HepG2 (cell line): ENCODE measurements around the gene STUB1. TPM values are rescaled to one million over a fixed set of nuclear protein-coding genes. Genes with fewer than 3 reads are reported as not detected.
A peak's percentile ranks its signal among the peaks of the same experiment; 100 is the strongest.

Experiments
- DBP ChIP-seq: sonication (generic); formaldehyde crosslinking; IDR thresholded peaks from 2 replicates; pipeline ENCODE4 v1.4.0; 2020; ENCODE audit warnings: missing genetic modification reagents; ENCODE audit errors: not compliant biosample characterization
- EZH2 ChIP-seq: conservative IDR thresholded peaks from 2 replicates; pipeline ENCODE4 v1.6.1; 2012; ENCODE audit warnings: mild to moderate bottlenecking, low read depth, low read length, moderate library complexity
- GATAD1 ChIP-seq: IDR thresholded peaks from 2 replicates; pipeline ENCODE4 v1.6.1; 2016; ENCODE audit warnings: missing genetic modification reagents, missing compliant biosample characterization
- HMGXB3 ChIP-seq: sonication (generic); formaldehyde crosslinking; IDR thresholded peaks from 2 replicates; pipeline ENCODE4 v1.4.0; 2020; ENCODE audit warnings: missing genetic modification reagents, borderline replicate concordance
- HNF1A ChIP-seq, 2 experiments: sonication (generic) in 1 of 2; formaldehyde crosslinking in 1 of 2; IDR thresholded peaks; 2 replicates each; pipeline versions ENCODE4 v1.4.0 to v1.6.1; 2016 to 2020; ENCODE audit warnings: borderline replicate concordance in 1 of 2, low read depth in 1 of 2, mild to moderate bottlenecking in 1 of 2, missing genetic modification reagents in 1 of 2
- KDM4B ChIP-seq: sonication (generic); formaldehyde crosslinking; IDR thresholded peaks from 2 replicates; pipeline ENCODE4 v1.4.0; 2020; ENCODE audit warnings: missing genetic modification reagents
- MAFK ChIP-seq, 2 experiments: IDR thresholded peaks in 1 of 2; conservative IDR thresholded peaks in 1 of 2; 2 replicates each; pipeline ENCODE4 v1.6.1; 2011; ENCODE audit warnings: improper control_type of control experiment in 2 of 2, low read length in 2 of 2
- MYNN ChIP-seq: sonication (generic); formaldehyde crosslinking; IDR thresholded peaks from 2 replicates; pipeline ENCODE4 v1.4.0; 2020; ENCODE audit warnings: mild to moderate bottlenecking, low read depth, missing genetic modification reagents
- NFIB ChIP-seq: sonication (generic); formaldehyde crosslinking; IDR thresholded peaks from 2 replicates; pipeline ENCODE4 v1.9.0; 2021; ENCODE audit warnings: missing genetic modification reagents, mild to moderate bottlenecking, borderline replicate concordance
- PRPF4 ChIP-seq: fragments of 200-400 bp; formaldehyde crosslinking; IDR thresholded peaks from 2 replicates; pipeline ENCODE4 v1.6.1; 2016; ENCODE audit warnings: low read length, low read depth; ENCODE audit not compliant: poor library complexity, severe bottlenecking
- SOX13 ChIP-seq, 3 experiments: fragments of 450-650 bp in 1 of 3; sonication (generic) in 1 of 3; formaldehyde crosslinking in 1 of 3; IDR thresholded peaks in 2 of 3; conservative IDR thresholded peaks in 1 of 3; 2 replicates each; pipeline versions ENCODE4 v1.5.0 to v1.6.1; 2016 to 2020; ENCODE audit warnings: antibody characterized with exemption in 1 of 3, mild to moderate bottlenecking in 1 of 3, missing compliant biosample characterization in 1 of 3, missing genetic modification reagents in 1 of 3, moderate library complexity in 1 of 3
- TFAP4 ChIP-seq: sonication (generic); IDR thresholded peaks from 2 replicates; pipeline ENCODE4 v1.6.1; 2016; ENCODE audit warnings: low read depth, borderline replicate concordance
- ZFP36 ChIP-seq: fragments of 150-350 bp; IDR thresholded peaks from 2 replicates; pipeline ENCODE4 v1.6.1; 2018; ENCODE audit warnings: borderline replicate concordance, low read length, low read depth; ENCODE audit not compliant: partially characterized antibody
- ZNF709 ChIP-seq: sonication (generic); formaldehyde crosslinking; IDR thresholded peaks from 2 replicates; pipeline ENCODE4 v1.5.0; 2020; ENCODE audit warnings: mild to moderate bottlenecking, missing genetic modification reagents
- polyA plus RNA-seq, 8 experiments: library from polyadenylated mRNA; depleted of rRNA in 3 of 8; stranded (reverse) in 7 of 8; unstranded in 1 of 8; fragments of >200 nt; fragmentation: Illumina TruSeq in 4 of 8; extraction: Trizol in 4 of 8; gene quantifications; 2 replicates each; pipeline versions ENCODE4 v1.2.1 to v1.2.3, GENCODE V29; 2011 to 2016; ENCODE audit warnings: low read depth in 4 of 8, missing spikeins in 1 of 8, mixed read lengths in 1 of 8; ENCODE audit not compliant: insufficient read depth in 1 of 8
- total RNA-seq, 5 experiments: library from RNA; depleted of rRNA; stranded (reverse); fragments of >200 nt; fragmentation: Illumina TruSeq; extraction: Trizol; gene quantifications; 2 replicates each; pipeline ENCODE4 v1.2.3, GENCODE V29; 2016; ENCODE audit warnings: low read depth in 1 of 5

The STUB1 gene
- total and polyA plus RNA-seq, 2 of the 13 experiments (the other 11 are each of a cell fraction or from before 2014, with no cell fraction given) = 52.9 to 78.2 TPM

- TF ChIP-seq EZH2 (no peak), GATAD1 (peak; percentile 45), ZNF709 (CRISPR knock-in tag) (no peak), SOX13 (IDR thresholded peaks at IDR 0.05) (no peak), SOX13 (CRISPR knock-in tag; conservative IDR thresholded peaks at IDR 0.05 in 1 of 2, IDR thresholded peaks at IDR 0.05 in 1 of 2) (no peak), MYNN (CRISPR knock-in tag) (no peak), MAFK (conservative IDR thresholded peaks at IDR 0.05 in 1 of 2, IDR thresholded peaks at IDR 0.05 in 1 of 2; ENCODE audit: low read length in 2 of 2) (no peak), TFAP4 (no peak), DBP (no peak), HNF1A (IDR thresholded peaks at IDR 0.05; ENCODE audit: low read depth) (no peak), HNF1A (CRISPR knock-in tag; IDR thresholded peaks at IDR 0.05; ENCODE audit: borderline replicate concordance) (no peak), PRPF4 (no peak), HMGXB3 (CRISPR knock-in tag) (no peak), ZFP36 (no peak), NFIB (CRISPR knock-in tag) (no peak), KDM4B (CRISPR knock-in tag) (no peak)
These were observed at the start of gene STUB1 (continued) for GRCh38 chr16:679814-680624.
